OCI-LY7 (cell line): ENCODE results near the gene GSG1. TPM values are rescaled to one million over a fixed set of nuclear protein-coding genes. Genes with fewer than 3 reads are reported as not detected.
A peak's percentile ranks its signal among the peaks of the same experiment; 100 is the strongest.

Source experiments
- BruUV-seq: library from RNA; stranded (reverse); fragments of 400-500 nt; replicated peaks from 2 replicates; lab custom pipeline; 2021; lab: Mats Ljungman, UMichigan
- CTCF ChIA-PET: fragments of 300-600 bp; sonication (Branson Sonifier 250); formaldehyde crosslinking; loops from one replicate; lab custom pipeline; 2022; ENCODE audit warnings: antibody characterized with exemption; ENCODE audit not compliant: unreplicated experiment; lab: Charles Lee
- POLR2A ChIA-PET: fragments of 300-600 bp; sonication (Branson Sonifier 250); formaldehyde crosslinking; loops from one replicate; lab custom pipeline; 2022; ENCODE audit warnings: antibody characterized with exemption; lab: Charles Lee
- DNase-seq: peaks from one replicate; pipeline ENCODE4 v3.0.0-alpha.2; 2015; ENCODE audit warnings: low spot score
- H2AFZ ChIP-seq: fragments of 200-600 bp; sonication (generic), shearing (Covaris generic); 2 replicates; pipeline ENCODE4 v1.6.1; 2014; ENCODE audit warnings: mild to moderate bottlenecking, antibody characterized with exemption, low read length, moderate library complexity
- H3K27ac ChIP-seq: fragments of 200-600 bp; sonication (generic); 2 replicates; pipeline ENCODE4 v1.5.1; 2014; ENCODE audit warnings: mixed run types, low read depth, mild to moderate bottlenecking, moderate library complexity, low read length, inconsistent platforms; ENCODE audit not compliant: poor library complexity, severe bottlenecking
- H3K36me3 ChIP-seq: fragments of 200-600 bp; sonication (generic); 2 replicates; pipeline ENCODE4 v1.6.1; 2014; ENCODE audit warnings: mild to moderate bottlenecking, antibody characterized with exemption, low read length, moderate library complexity, mixed read lengths; ENCODE audit not compliant: insufficient read depth
- H3K4me1 ChIP-seq: fragments of 200-600 bp; sonication (generic); 2 replicates; pipeline ENCODE4 v1.5.1; 2014; ENCODE audit warnings: mild to moderate bottlenecking, low read length; ENCODE audit not compliant: insufficient read depth, poor library complexity, severe bottlenecking
- H3K4me2 ChIP-seq: fragments of 200-600 bp; sonication (generic); 2 replicates; pipeline ENCODE4 v1.6.1; 2014; ENCODE audit warnings: mild to moderate bottlenecking, low read length
- H3K4me3 ChIP-seq: fragments of 200-600 bp; sonication (generic); 2 replicates; pipeline ENCODE4 v1.5.1; 2014; ENCODE audit warnings: mild to moderate bottlenecking, low read depth, low read length; ENCODE audit not compliant: poor library complexity, severe bottlenecking
- H3K79me2 ChIP-seq: fragments of 200-600 bp; sonication (generic); 2 replicates; pipeline ENCODE4 v1.6.1; 2016; ENCODE audit warnings: low read depth, mild to moderate bottlenecking, low read length, moderate library complexity, mixed read lengths; ENCODE audit not compliant: insufficient read depth
- H3K9me2 ChIP-seq: fragments of 200-600 bp; sonication (generic); 2 replicates; pipeline ENCODE4 v1.6.1; 2016; ENCODE audit warnings: mild to moderate bottlenecking, low read length, mixed read lengths; ENCODE audit not compliant: insufficient read depth
- H3K9me3 ChIP-seq: fragments of 200-600 bp; sonication (generic); 2 replicates; pipeline ENCODE4 v1.6.1; 2014; ENCODE audit warnings: mild to moderate bottlenecking, mixed run types, low read length, mixed read lengths
- H4K20me1 ChIP-seq: fragments of 200-600 bp; sonication (generic); 2 replicates; pipeline ENCODE4 v1.6.1; 2014; ENCODE audit warnings: mild to moderate bottlenecking, antibody characterized with exemption, low read length, moderate library complexity, mixed read lengths; ENCODE audit not compliant: insufficient read depth
- CTCF ChIP-seq: fragments of 200-600 bp; sonication (generic); conservative IDR thresholded peaks from 2 replicates; pipeline ENCODE4 v1.5.1; 2014; ENCODE audit warnings: mild to moderate bottlenecking, antibody characterized with exemption, low read length, moderate library complexity, mixed read lengths
- EZH2phosphoT487 ChIP-seq: fragments of 200-600 bp; sonication (generic); IDR thresholded peaks from 2 replicates; pipeline ENCODE4 v1.6.1; 2018; ENCODE audit warnings: low read depth, borderline replicate concordance, mild to moderate bottlenecking, mixed run types, antibody characterized with exemption, low read length, moderate library complexity, mixed read lengths
- intact Hi-C: fragments of 100-400 bp; cut with micrococcal nuclease; formaldehyde crosslinking; loops from one replicate; pipeline ENCODE4 v1.10.0; 2022; ENCODE audit not compliant: unreplicated experiment
- total RNA-seq, 2 experiments: library from RNA; depleted of rRNA in 1 of 2; stranded (reverse); fragments of >200 nt in 1 of 2; shearing (Covaris generic) in 1 of 2; gene quantifications; 2 replicates each; pipeline ENCODE4 v1.2.3, GENCODE V29; 2014 to 2022

The GSG1 gene
- total RNA-seq, 2 experiments from 2014 or later, result not detected

DNA sequence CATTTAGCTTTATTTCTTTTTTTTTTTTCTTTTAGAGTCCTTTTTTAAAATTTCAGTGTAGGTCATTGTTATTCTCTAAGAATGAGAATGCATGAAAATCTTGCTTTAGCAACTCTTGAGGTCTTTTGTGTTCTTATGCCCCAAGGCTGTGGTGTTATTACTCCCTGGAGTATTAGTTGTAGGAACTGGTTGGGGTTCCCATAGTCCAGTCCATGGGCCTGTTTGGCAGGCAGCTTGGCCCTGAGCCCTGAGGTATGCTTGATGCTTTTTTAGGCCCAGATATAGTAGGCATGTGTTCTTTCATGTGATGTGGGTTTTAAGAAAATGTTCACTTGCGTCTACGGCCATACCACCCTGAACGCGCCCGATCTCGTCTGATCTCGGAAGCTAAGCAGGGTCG, 57.7 kb downstream of the GSG1 start:
- Histone ChIP-seq H3K4me3 (no peak overlapping the region), H3K4me1 (peaks cover 8% of the 10 kb centered on the region), H3K36me3 (no peaks in the 10 kb centered on the region), H4K20me1 (no peaks in the 10 kb centered on the region), H3K9me3 (no peaks in the 10 kb centered on the region), H3K79me2 (no peaks in the 10 kb centered on the region), H3K9me2 (no peaks in the 10 kb centered on the region), H3K27ac (no peak overlapping the region), H3K4me2 (no peak overlapping the region), H2AFZ (no peak overlapping the region)
- ChIA-PET POLR2A (interaction anchor here (0.5 to 1.5 kb wide), 3 partner anchors 16 to 115 kb away, joined by 3 to 4 read pairs (median 3); no protein-coding TSS in a partner anchor), CTCF (no interaction called here)
- intact Hi-C loops, result no loop called here
- TF ChIP-seq CTCF (no peak), EZH2phosphoT487 (no peak)
- no TSS peak for BruUV-seq
- DNase-seq, result no peak

- Histone ChIP-seq H3K36me3 (no peaks in the 10 kb centered on the region), H4K20me1 (no peaks in the 10 kb centered on the region), H3K79me2 (no peaks in the 10 kb centered on the region), H3K4me2 (peak overlapping the region; percentile 84), H2AFZ (peak overlapping the region; percentile 97), H3K9me3 (no peaks in the 10 kb centered on the region), H3K9me2 (no peaks in the 10 kb centered on the region), H3K4me3 (peak overlapping the region; percentile 93), H3K4me1 (peaks cover 8% of the 10 kb centered on the region), H3K27ac (no peak overlapping the region)
- BruUV-seq, result no TSS peak
- TF ChIP-seq EZH2phosphoT487 (no peak), CTCF (no peak)
- DNase-seq, result no peak
- intact Hi-C loops, result no loop called here
- ChIA-PET CTCF (no interaction called here), POLR2A (interaction anchor here (0.6 to 0.8 kb wide), 5 partner anchors 10 to 1109 kb away, joined by 3 to 5 read pairs (median 4); no protein-coding TSS in a partner anchor)
Measured at GRCh38 chr12:13044906-13045299, 58.6 kb downstream of the GSG1 start.
